ENCODE results near the gene FOXR1. TPM values are rescaled to one million over a fixed set of nuclear protein-coding genes. Genes with fewer than 3 reads are reported as not detected.
"Not testable (repeated sequence)": the region's sequence is repeated elsewhere in the genome, so short reads cannot be mapped to it uniquely, and the experiment has no call there.

The FOXR1 gene
- total RNA-seq, 4 donors from 2014 or later = not detected

- peaks cover 0 to 28% (median 15%) of the 10 kb centered on the region in 4 donors for H3K4me1 ChIP-seq
- TF ChIP-seq, protein P1, sequence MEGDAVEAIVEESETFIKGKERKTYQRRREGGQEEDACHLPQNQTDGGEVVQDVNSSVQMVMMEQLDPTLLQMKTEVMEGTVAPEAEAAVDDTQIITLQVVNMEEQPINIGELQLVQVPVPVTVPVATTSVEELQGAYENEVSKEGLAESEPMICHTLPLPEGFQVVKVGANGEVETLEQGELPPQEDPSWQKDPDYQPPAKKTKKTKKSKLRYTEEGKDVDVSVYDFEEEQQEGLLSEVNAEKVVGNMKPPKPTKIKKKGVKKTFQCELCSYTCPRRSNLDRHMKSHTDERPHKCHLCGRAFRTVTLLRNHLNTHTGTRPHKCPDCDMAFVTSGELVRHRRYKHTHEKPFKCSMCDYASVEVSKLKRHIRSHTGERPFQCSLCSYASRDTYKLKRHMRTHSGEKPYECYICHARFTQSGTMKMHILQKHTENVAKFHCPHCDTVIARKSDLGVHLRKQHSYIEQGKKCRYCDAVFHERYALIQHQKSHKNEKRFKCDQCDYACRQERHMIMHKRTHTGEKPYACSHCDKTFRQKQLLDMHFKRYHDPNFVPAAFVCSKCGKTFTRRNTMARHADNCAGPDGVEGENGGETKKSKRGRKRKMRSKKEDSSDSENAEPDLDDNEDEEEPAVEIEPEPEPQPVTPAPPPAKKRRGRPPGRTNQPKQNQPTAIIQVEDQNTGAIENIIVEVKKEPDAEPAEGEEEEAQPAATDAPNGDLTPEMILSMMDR (IDR thresholded peaks at IDR 0.05) = no peak
- TF ChIP-seq POLR2A (IDR thresholded peaks at IDR 0.05) = no peak
- TF ChIP-seq EP300 (IDR thresholded peaks at IDR 0.05) = no peak
- WGBS, 2 donors = 91 to 93% methylated on average over 17 of the region's 17 CpGs
- H3K27me3 ChIP-seq = no peaks in the 10 kb centered on the region
- peaks cover 5 to 71% (median 48%) of the 10 kb centered on the region in 3 donors for H3K36me3 ChIP-seq
- H3K27ac ChIP-seq = no peak overlapping the region
- no peaks in the 10 kb centered on the region for H3K9me3 ChIP-seq
- H3K4me3 ChIP-seq = no peak overlapping the region
- DNase-seq (ENCODE audit: low spot score in 2 of 2) = no peak
Observed at GRCh38 chr11:119014209-119014924, 42.8 kb downstream of the FOXR1 start.

GRCh38 chr11:119015054-119015611 lies 43.6 kb downstream of the FOXR1 start:
- peaks cover 5 to 65% (median 48%) of the 10 kb centered on the region in 3 donors for H3K36me3 ChIP-seq
- no peak overlapping the region for H3K27ac ChIP-seq
- TF ChIP-seq POLR2A (IDR thresholded peaks at IDR 0.05) (no peak), EP300 (IDR thresholded peaks at IDR 0.05) (no peak)
- TF ChIP-seq, protein P1 (IDR thresholded peaks at IDR 0.05) = no peak
- H3K27me3 ChIP-seq = no peaks in the 10 kb centered on the region
- WGBS, 2 donors = 70 to 76% methylated on average over 8 of the region's 8 CpGs
- DNase-seq (ENCODE audit: low spot score in 2 of 2) = no peak
- no peak overlapping the region for H3K4me3 ChIP-seq
- H3K4me1 ChIP-seq = peaks cover 0 to 35% (median 20%) of the 10 kb centered on the region in 4 donors
- no peaks in the 10 kb centered on the region for H3K9me3 ChIP-seq

GRCh38 chr11:119016216-119017009 lies 44.9 kb downstream of the FOXR1 start:
- H3K9me3 ChIP-seq = no peaks in the 10 kb centered on the region
- H3K36me3 ChIP-seq = peaks cover 5 to 61% (median 40%) of the 10 kb centered on the region in 3 donors
- no peak overlapping the region for H3K4me3 ChIP-seq
- peaks cover 0 to 48% (median 28%) of the 10 kb centered on the region in 4 donors for H3K4me1 ChIP-seq
- 74 to 77% methylated on average over 14 of the region's 14 CpGs for WGBS, 2 donors
- peak overlapping the region in 2 of 4 donors; percentile 97 for H3K27ac ChIP-seq
- DNase-seq (ENCODE audit: low spot score in 2 of 2) = no peak
- TF ChIP-seq, protein P1 (IDR thresholded peaks at IDR 0.05) = no peak
- no peaks in the 10 kb centered on the region for H3K27me3 ChIP-seq

GRCh38 chr11:119017377-119017776 lies 45.8 kb downstream of the FOXR1 start:
- peak overlapping the region; percentile 85 to 97 (median 94) for H3K27ac ChIP-seq
- H3K4me1 ChIP-seq = peaks cover 0 to 54% (median 29%) of the 10 kb centered on the region in 4 donors
- 3 to 4% methylated on average over 10 of the region's 10 CpGs for WGBS, 2 donors
- H3K9me3 ChIP-seq; H3K27me3 ChIP-seq; DNase-seq (ENCODE audit: low spot score in 2 of 2): not testable (repeated sequence)
- peaks cover 5 to 61% (median 39%) of the 10 kb centered on the region in 3 donors for H3K36me3 ChIP-seq
- peak overlapping the region; percentile 76 to 100 (median 94) for H3K4me3 ChIP-seq

DNA sequence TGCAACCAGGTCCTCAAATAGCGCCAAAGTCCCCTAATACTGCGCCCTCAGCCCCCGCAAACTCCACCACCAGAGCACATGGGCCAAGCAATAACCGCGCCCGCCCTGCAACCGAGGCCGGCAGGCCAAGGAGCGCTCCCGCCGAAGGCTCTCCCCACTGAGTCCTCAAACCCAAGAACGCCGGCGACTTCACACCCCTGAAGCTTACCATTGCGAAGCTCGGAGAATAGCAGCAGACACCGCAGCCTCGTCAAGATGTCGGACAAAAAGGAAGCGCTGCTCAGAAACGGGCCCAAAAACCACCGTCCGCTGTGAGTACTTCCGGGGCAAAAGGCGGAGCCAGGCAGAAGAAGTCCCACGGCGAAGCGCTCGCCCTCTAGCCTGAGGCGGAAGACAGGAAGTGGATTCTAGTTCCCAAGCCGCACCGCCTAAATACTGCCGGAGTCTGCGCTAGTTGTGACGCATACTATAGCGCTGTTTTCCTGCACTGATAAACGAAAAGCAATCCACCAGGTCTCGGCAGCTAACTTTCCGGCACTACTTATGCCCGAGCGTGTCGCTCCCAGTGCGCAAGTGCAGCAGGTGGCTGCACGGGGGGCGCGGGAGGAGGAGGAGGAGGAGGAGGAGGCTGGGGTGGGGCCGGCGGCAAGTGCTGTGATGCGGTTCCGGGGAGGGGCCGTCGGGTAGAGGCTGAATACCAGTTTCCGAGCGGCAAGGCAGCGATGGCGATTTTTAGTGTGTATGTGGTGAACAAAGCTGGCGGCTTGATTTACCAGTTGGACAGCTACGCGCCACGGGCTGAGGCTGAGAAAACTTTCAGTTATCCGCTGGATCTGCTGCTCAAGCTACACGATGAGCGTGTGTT lies 46.7 kb downstream of the FOXR1 start, which contains the start of the genes RPS25 and TRAPPC4:
TSS of gene RPS25 (minus strand) at position 270 of the 865 bp plus-strand sequence. CDS start at position 211, 59 bp downstream.
TSS of gene TRAPPC4 (plus strand) at position 693 of the 865 bp plus-strand sequence. CDS start at position 723, 30 bp downstream.
- Histone ChIP-seq H3K27me3 (no peaks in the 10 kb centered on the region), H3K27ac (peak within 1 kb of the TSS; percentile 85 to 97 (median 94)), H3K9me3 (no peaks in the 10 kb centered on the region), H3K4me3 (peak within 1 kb of the TSS; percentile 76 to 100 (median 94)), H3K4me1 (peaks cover 0 to 54% (median 29%) of the 10 kb centered on the region in 4 donors), H3K36me3 (peaks cover 5 to 61% (median 38%) of the 10 kb centered on the region in 3 donors)
- peak; percentile 90 to 92 for DNase-seq (ENCODE audit: low spot score in 2 of 2)
- WGBS, 2 donors = 0% methylated on average over 58 to 62 of the region's 63 CpGs
- TF ChIP-seq, protein P1 (IDR thresholded peaks at IDR 0.05) = peak in 2 of 5 experiments; percentile 20 to 49
- peak; percentile 79 to 95 for TF ChIP-seq EP300 (IDR thresholded peaks at IDR 0.05)
- peak; percentile 31 to 64 for TF ChIP-seq POLR2A (IDR thresholded peaks at IDR 0.05)
